H1 (cell line): ENCODE results near the gene KRT1. TPM values are rescaled to one million over a fixed set of nuclear protein-coding genes. Genes with fewer than 3 reads are reported as not detected.

Experiments
- CTCF ChIA-PET: fragments of 300-600 bp; sonication (Branson Sonifier 250); formaldehyde crosslinking; loops from one replicate; lab custom pipeline; 2021; ENCODE audit not compliant: partially characterized antibody; lab: Charles Lee
- POLR2A ChIA-PET: fragments of 300-600 bp; sonication (Branson Sonifier 250); formaldehyde crosslinking; loops from one replicate; lab custom pipeline; 2021; ENCODE audit warnings: inconsistent platforms; ENCODE audit not compliant: partially characterized antibody; lab: Charles Lee
- DNase-seq, 2 experiments: peaks; one replicate each; pipeline versions ENCODE4 v3.0.0 to v3.0.0-alpha.2; 2010 to 2022; ENCODE audit warnings: low spot score in 2 of 2, low read depth in 1 of 2, mixed read lengths in 1 of 2
- FAIRE-seq: peaks from 2 replicates; lab custom pipeline; 2011; peaks lifted over from hg19 to GRCh38; lab: Jason Lieb, UNC
- H2AFZ ChIP-seq: 2 replicates; pipeline ENCODE4 v1.8.1; 2012; ENCODE audit warnings: low read length, inconsistent platforms
- H2AK5ac ChIP-seq: 2 replicates; pipeline ENCODE4 v1.6.1; 2013; ENCODE audit warnings: low read depth, low read length
- H2BK120ac ChIP-seq: replicated peaks from 2 replicates; pipeline ENCODE3; 2013; ENCODE audit warnings: low read depth, low read length, inconsistent platforms
- H2BK12ac ChIP-seq: 2 replicates; pipeline ENCODE4 v1.6.1; 2013; ENCODE audit warnings: low read depth, low read length
- H2BK15ac ChIP-seq: 2 replicates; pipeline ENCODE4 v1.6.1; 2013; ENCODE audit warnings: low read length
- H2BK20ac ChIP-seq: 2 replicates; pipeline ENCODE4 v1.6.1; 2013; ENCODE audit warnings: low read length
- H2BK5ac ChIP-seq: 2 replicates; pipeline ENCODE4 v1.6.1; 2013; ENCODE audit warnings: low read depth, low read length
- H3K14ac ChIP-seq: 2 replicates; pipeline ENCODE4 v1.6.1; 2013; ENCODE audit warnings: inconsistent platforms; ENCODE audit not compliant: insufficient read length
- H3K18ac ChIP-seq: 2 replicates; pipeline ENCODE4 v1.6.1; 2013; ENCODE audit warnings: low read length; ENCODE audit errors: extremely low read depth
- H3K23ac ChIP-seq: 2 replicates; pipeline ENCODE4 v1.6.1; 2013; ENCODE audit warnings: inconsistent platforms; ENCODE audit not compliant: insufficient read length
- H3K23me2 ChIP-seq: 2 replicates; pipeline ENCODE4 v1.6.1; 2013; ENCODE audit warnings: low read depth, low read length
- H3K27ac ChIP-seq: 2 replicates; pipeline ENCODE4 v1.6.1; 2011; ENCODE audit warnings: low read depth, low read length, inconsistent platforms
- H3K27me3 ChIP-seq, 4 experiments: replicated peaks in 1 of 4; 1 replicate in 1 of 4; 2 replicates in 3 of 4; pipeline versions ENCODE4 v1.6.1 to v1.8.1; 2011 to 2013; ENCODE audit warnings: low read length in 3 of 4, mild to moderate bottlenecking in 3 of 4, inconsistent platforms in 2 of 4, mixed read lengths in 2 of 4, moderate library complexity in 1 of 4; ENCODE audit not compliant: control insufficient read depth in 3 of 4, insufficient read depth in 3 of 4; ENCODE audit errors: extremely low read depth in 1 of 4
- H3K36me3 ChIP-seq, 4 experiments: 2 replicates each; pipeline versions ENCODE4 v1.6.1 to v1.8.1; 2011 to 2013; ENCODE audit warnings: mild to moderate bottlenecking in 4 of 4, low read length in 3 of 4, moderate library complexity in 2 of 4, control low read depth in 1 of 4, inconsistent platforms in 1 of 4; ENCODE audit not compliant: insufficient read depth in 4 of 4, control insufficient read depth in 2 of 4
- H3K4ac ChIP-seq: replicated peaks from 2 replicates; pipeline ENCODE3; 2013; ENCODE audit warnings: low read length, low read depth, mixed read lengths, inconsistent platforms; ENCODE audit not compliant: insufficient read length
- H3K4me1 ChIP-seq, 4 experiments: replicated peaks in 1 of 4; 1 replicate in 1 of 4; 2 replicates in 3 of 4; pipeline versions ENCODE4 v1.6.1 to v1.8.1; 2011 to 2013; ENCODE audit warnings: low read length in 3 of 4, inconsistent platforms in 2 of 4, mixed read lengths in 1 of 4; ENCODE audit not compliant: insufficient read depth in 4 of 4, control insufficient read depth in 3 of 4
- H3K4me2 ChIP-seq, 2 experiments: 2 replicates each; pipeline versions ENCODE4 v1.6.1 to v1.8.1; 2011 to 2013; ENCODE audit warnings: low read depth in 2 of 2, low read length in 2 of 2, control low read depth in 1 of 2, inconsistent platforms in 1 of 2, mild to moderate bottlenecking in 1 of 2; ENCODE audit not compliant: insufficient read depth in 1 of 2
- H3K4me3 ChIP-seq, 4 experiments: fragments of 200-600, 300-600 bp in 1 of 4; sonication (generic), shearing (Covaris generic), sonication (Bioruptor Twin) in 1 of 4; 2 replicates each; pipeline versions ENCODE4 v1.5.1 to v1.8.1; 2011 to 2016; ENCODE audit warnings: low read length in 4 of 4, low read depth in 3 of 4, control low read depth in 2 of 4, inconsistent platforms in 2 of 4, mild to moderate bottlenecking in 2 of 4, mixed read lengths in 1 of 4, moderate library complexity in 1 of 4; ENCODE audit not compliant: insufficient read depth in 2 of 4; ENCODE audit errors: extremely low read depth in 1 of 4
- H3K56ac ChIP-seq: replicated peaks from 2 replicates; pipeline ENCODE3; 2013; ENCODE audit warnings: low read depth, mild to moderate bottlenecking, mixed read lengths, low read length, inconsistent platforms; ENCODE audit not compliant: insufficient read length
- H3K79me1 ChIP-seq: 2 replicates; pipeline ENCODE4 v1.6.1; 2013; ENCODE audit warnings: low read depth, low read length, control low read depth
- H3K79me2 ChIP-seq, 2 experiments: 2 replicates each; pipeline versions ENCODE4 v1.6.1 to v1.8.1; 2012 to 2013; ENCODE audit warnings: low read length in 2 of 2, mild to moderate bottlenecking in 2 of 2, inconsistent platforms in 1 of 2; ENCODE audit not compliant: insufficient read depth in 2 of 2, control insufficient read depth in 1 of 2
- H3K9ac ChIP-seq, 4 experiments: replicated peaks in 1 of 4; 1 replicate in 1 of 4; 2 replicates in 3 of 4; pipeline versions ENCODE4 v1.6.1 to v1.8.1; 2011 to 2013; ENCODE audit warnings: low read depth in 3 of 4, low read length in 3 of 4, control low read depth in 2 of 4, mild to moderate bottlenecking in 2 of 4, moderate library complexity in 2 of 4, inconsistent platforms in 1 of 4; ENCODE audit errors: extremely low read depth in 1 of 4
- H3K9me3 ChIP-seq, 2 experiments: 2 replicates each; pipeline versions ENCODE4 v1.6.1 to v1.8.1; 2012 to 2013; ENCODE audit warnings: mild to moderate bottlenecking in 2 of 2, moderate library complexity in 2 of 2, control low read depth in 1 of 2, inconsistent platforms in 1 of 2, low read depth in 1 of 2, low read length in 1 of 2, mixed read lengths in 1 of 2; ENCODE audit not compliant: insufficient read depth in 2 of 2
- H4K20me1 ChIP-seq, 2 experiments: replicated peaks in 1 of 2; 2 replicates each; pipeline versions ENCODE3 to v1.8.1; 2011 to 2013; ENCODE audit warnings: inconsistent platforms in 2 of 2, low read length in 2 of 2, mild to moderate bottlenecking in 1 of 2; ENCODE audit not compliant: insufficient read depth in 2 of 2, control insufficient read depth in 1 of 2
- H4K5ac ChIP-seq: 2 replicates; pipeline ENCODE4 v1.6.1; 2013; ENCODE audit warnings: low read length, low read depth, mixed read lengths, inconsistent platforms; ENCODE audit not compliant: insufficient read length
- H4K8ac ChIP-seq: 2 replicates; pipeline ENCODE4 v1.8.0; 2013; ENCODE audit warnings: mild to moderate bottlenecking, moderate library complexity, low read length, inconsistent platforms; ENCODE audit not compliant: insufficient read depth; ENCODE audit errors: extremely low read depth
- H4K91ac ChIP-seq: replicated peaks from 2 replicates; pipeline ENCODE3; 2013; ENCODE audit warnings: low read length, mixed read lengths, inconsistent platforms; ENCODE audit not compliant: insufficient read length
- CTBP2 ChIP-seq: IDR thresholded peaks from 2 replicates; pipeline ENCODE4 v1.7.0; 2011; ENCODE audit warnings: borderline replicate concordance, mild to moderate bottlenecking, moderate library complexity, mixed read lengths, low read length; ENCODE audit not compliant: insufficient read depth, insufficient read length
- JUN ChIP-seq: IDR thresholded peaks from 2 replicates; pipeline ENCODE4 v1.6.1; 2011; ENCODE audit warnings: low read depth, mild to moderate bottlenecking, improper control_type of control experiment, low read length
- RAD21 ChIP-seq, 2 experiments: IDR thresholded peaks in 1 of 2; conservative IDR thresholded peaks in 1 of 2; 2 replicates each; pipeline ENCODE4 v1.6.1; 2011; ENCODE audit warnings: low read depth in 2 of 2, low read length in 2 of 2, improper control_type of control experiment in 1 of 2, inconsistent platforms in 1 of 2, mild to moderate bottlenecking in 1 of 2, moderate library complexity in 1 of 2
- YY1 ChIP-seq: IDR thresholded peaks from 2 replicates; pipeline ENCODE4 v1.6.1; 2011; ENCODE audit warnings: low read depth, mild to moderate bottlenecking, low read length
- ZNF274 ChIP-seq: IDR thresholded peaks from 2 replicates; pipeline ENCODE4 v1.7.0; 2012; ENCODE audit warnings: low read length, borderline replicate concordance; ENCODE audit errors: extremely low read depth
- WGBS, 2 experiments: shearing (Covaris generic) in 1 of 2; methylation state at CpG; one replicate each; pipeline versions ENCODE4 v1.1.6 to v1.1.7; 2013 to 2015; ENCODE audit warnings: low lambda C conversion rate in 2 of 2, mixed read lengths in 2 of 2, inconsistent platforms in 1 of 2, low coverage in 1 of 2, missing lambda C conversion rate in 1 of 2; ENCODE audit not compliant: insufficient replicate concordance in 2 of 2, insufficient coverage in 1 of 2, insufficient read length in 1 of 2; ENCODE audit errors: extremely low coverage in 1 of 2, missing lambda C conversion rate in 1 of 2; 5-methylcytosine and 5-hydroxymethylcytosine counted together
- polyA plus RNA-seq, 7 experiments: library from polyadenylated mRNA; depleted of rRNA in 3 of 7; stranded (reverse) in 5 of 7; unstranded in 2 of 7; fragments of >200 nt in 5 of 7; fragments of 200-250 nt in 2 of 7; gene quantifications; 1 replicate in 5 of 7; 2 replicates in 1 of 7; 4 replicates in 1 of 7; pipeline versions ENCODE4 v1.2.1 to v1.2.3, GENCODE V29; 2011 to 2013; ENCODE audit warnings: missing spikeins in 2 of 7, mixed read lengths in 2 of 7
- total RNA-seq: library from RNA; stranded (reverse); fragmentation: NEBNext Ultra II Directional; extraction: Animal tissue kit (Norgen Biotek cat#: 25700); gene quantifications from 2 replicates; pipeline ENCODE4 v1.2.1, GENCODE V29; 2021
- TF ChIP-seq, protein P1 (sequence below): IDR thresholded peaks from 2 replicates; pipeline ENCODE4 v1.6.1; 2012; ENCODE audit warnings: inconsistent platforms

KRT1 gene
- total and polyA plus RNA-seq, 2 of the 8 experiments (the other 6 are each of a cell fraction or from before 2014, with no cell fraction given) = not detected

DNA sequence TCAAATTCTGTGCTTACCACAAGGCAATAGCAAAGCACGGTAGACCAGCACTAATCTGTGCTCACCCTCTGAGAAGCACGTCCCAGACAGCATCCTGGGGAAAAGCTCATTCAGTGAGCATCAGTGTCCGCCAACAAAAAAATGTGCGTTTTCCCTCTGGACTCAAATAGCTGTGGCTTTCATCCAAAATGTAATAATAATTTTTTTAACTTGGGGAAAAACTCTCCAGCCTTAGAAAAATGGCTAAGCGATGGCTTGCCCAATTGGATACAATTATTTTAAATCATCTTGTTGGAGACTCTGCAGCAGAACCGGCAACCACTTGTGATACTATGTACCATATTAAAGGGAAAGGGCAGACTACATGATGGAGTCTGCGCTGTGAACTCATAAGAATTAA, 24.3 kb upstream of the KRT1 start:
- H2BK12ac ChIP-seq = no peak overlapping the region
- no peak overlapping the region for H2BK5ac ChIP-seq
- H4K20me1 ChIP-seq = no peaks in the 10 kb centered on the region
- no peak overlapping the region for H4K91ac ChIP-seq
- DNase-seq (no peak), FAIRE-seq (no peak)
- H4K8ac ChIP-seq = no peak overlapping the region
- no peaks in the 10 kb centered on the region; a peak in 1 of 7 replicates for H3K27me3 ChIP-seq
- no peaks in the 10 kb centered on the region for H3K4me1 ChIP-seq
- no peak overlapping the region for H3K18ac ChIP-seq
- no peak overlapping the region for H3K4me2 ChIP-seq
- H3K14ac ChIP-seq = no peak overlapping the region
- ChIA-PET POLR2A (interaction anchor here (1.2 kb wide), 1 partner anchor 9 kb away, joined by 3 read pairs; no protein-coding TSS in a partner anchor), CTCF (interaction anchor here (0.7 to 0.9 kb wide), 3 partner anchors 31 to 166 kb away, joined by 4 read pairs; partner anchors contain the start of gene KRT72)
- H3K79me2 ChIP-seq = no peaks in the 10 kb centered on the region
- TF ChIP-seq CTBP2 (no peak), YY1 (no peak), RAD21 (IDR thresholded peaks at IDR 0.05 in 1 of 2, conservative IDR thresholded peaks at IDR 0.05 in 1 of 2; ENCODE audit: low read depth in 2 of 2, low read length in 2 of 2) (no peak), JUN (no peak), ZNF274 (no peak)
- TF ChIP-seq, protein P1, sequence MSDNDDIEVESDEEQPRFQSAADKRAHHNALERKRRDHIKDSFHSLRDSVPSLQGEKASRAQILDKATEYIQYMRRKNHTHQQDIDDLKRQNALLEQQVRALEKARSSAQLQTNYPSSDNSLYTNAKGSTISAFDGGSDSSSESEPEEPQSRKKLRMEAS = no peak
- no peak overlapping the region for H2AFZ ChIP-seq
- peaks cover 4% of the 10 kb centered on the region; the same call in 1 of the 2 replicates for H3K23me2 ChIP-seq
- H2BK15ac ChIP-seq = no peak overlapping the region
- no peak overlapping the region for H2BK120ac ChIP-seq
- 88% methylated on average over 7 of the region's 7 CpGs; no CpG with 5 or more reads in 1 of the 2 experiments for WGBS, 2 experiments
- H2BK20ac ChIP-seq = no peak overlapping the region
- H3K23ac ChIP-seq = no peak overlapping the region
- H3K4ac ChIP-seq = no peak overlapping the region
- no peak overlapping the region for H2AK5ac ChIP-seq
- no peaks in the 10 kb centered on the region; the same call in 1 of the 2 replicates for H3K79me1 ChIP-seq
- no peaks in the 10 kb centered on the region for H3K36me3 ChIP-seq
- no peak overlapping the region for H3K9ac ChIP-seq
- no peak overlapping the region for H3K56ac ChIP-seq
- H3K9me3 ChIP-seq = no peaks in the 10 kb centered on the region
- H4K5ac ChIP-seq = no peak overlapping the region
- no peak overlapping the region for H3K27ac ChIP-seq
- H3K4me3 ChIP-seq = no peak overlapping the region
